DMS 273 treated with DMSO at 0.1 percent for 48 hours (cell line): Measurements from ENCODE around the gene DCXR.

Experiments used
- DNase-seq: peaks from one replicate; lab custom pipeline; 2025; lab: John Stamatoyannopoulos, UW

Gene DCXR

GRCh38 chr17:82022310-82022980 is 15.1 kb downstream of the DCXR start, which contains the start of gene CENPX:
TSS of gene CENPX (minus strand) at chr17:82022878. CDS start at chr17:82022861, 17 bp downstream.
- DNase-seq: no peak

GRCh38 chr17:82021900-82022309 is 15.6 kb downstream of the DCXR start:
- no peak for DNase-seq

DNA sequence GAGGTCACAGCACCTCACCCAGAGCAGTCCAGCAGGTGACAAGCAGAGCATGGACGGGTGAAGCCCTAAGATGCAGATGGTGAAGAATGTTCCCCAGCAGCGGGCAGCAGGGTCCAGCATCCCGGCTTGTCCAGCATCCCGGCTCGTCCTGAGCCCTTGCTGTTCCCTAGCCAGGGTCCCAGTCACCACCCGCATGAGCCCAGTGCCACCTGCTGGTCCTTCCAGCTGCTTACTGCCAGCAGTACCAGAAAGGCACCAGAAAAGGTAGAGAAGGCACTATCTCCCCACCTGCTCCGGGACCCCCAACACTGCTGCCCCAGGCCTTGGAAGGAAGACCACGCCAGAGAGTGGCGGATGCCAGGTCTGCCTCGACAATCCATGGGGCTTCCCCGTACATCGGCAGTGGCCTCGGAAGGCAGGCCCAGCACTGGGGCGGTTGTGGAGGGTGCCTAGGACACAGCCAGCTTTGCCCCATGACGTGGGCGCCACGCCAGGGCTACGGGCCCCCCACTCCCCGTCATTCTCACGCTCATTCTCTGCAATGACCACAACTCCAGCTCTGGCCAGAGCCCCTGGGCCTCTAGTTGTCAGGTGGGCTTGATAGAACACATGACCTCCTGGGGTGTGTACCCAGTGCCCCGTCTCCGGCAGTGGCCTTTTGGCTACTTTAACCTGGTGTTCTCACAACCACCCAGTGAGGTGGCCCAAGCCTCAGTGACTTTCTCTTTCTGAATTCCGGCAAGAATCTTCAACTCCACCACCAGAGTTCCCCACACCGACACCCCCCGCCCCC is 16.2 kb downstream of the DCXR start:
- peak; percentile 37 for DNase-seq

DNA sequence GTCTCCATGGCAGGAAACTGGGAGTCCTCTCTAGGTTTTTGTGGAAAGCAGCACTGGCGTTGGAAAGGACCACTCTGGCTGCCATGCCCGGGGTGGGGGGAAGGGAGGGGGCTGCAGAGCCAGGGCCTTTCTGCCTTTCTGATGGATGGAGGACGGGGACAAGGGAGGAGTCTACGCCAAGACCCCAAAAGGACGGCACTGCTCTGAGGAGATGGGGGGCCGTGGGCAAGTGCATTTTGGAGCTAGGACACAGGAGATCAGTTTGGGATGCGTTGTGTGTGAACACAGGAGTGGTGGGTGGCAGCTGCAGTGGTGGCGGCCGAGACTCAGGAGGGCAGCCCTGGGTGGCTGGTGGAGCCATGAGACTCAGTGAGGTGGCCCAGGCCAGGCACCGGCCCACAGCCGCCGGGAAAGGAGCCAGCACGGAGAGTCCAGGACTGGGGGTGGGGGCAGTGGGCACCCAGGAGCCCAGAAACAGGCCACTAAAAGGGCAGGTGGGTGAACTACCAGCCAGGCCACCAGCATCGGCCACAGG is 16.9 kb downstream of the DCXR start:
- no peak for DNase-seq

DNA sequence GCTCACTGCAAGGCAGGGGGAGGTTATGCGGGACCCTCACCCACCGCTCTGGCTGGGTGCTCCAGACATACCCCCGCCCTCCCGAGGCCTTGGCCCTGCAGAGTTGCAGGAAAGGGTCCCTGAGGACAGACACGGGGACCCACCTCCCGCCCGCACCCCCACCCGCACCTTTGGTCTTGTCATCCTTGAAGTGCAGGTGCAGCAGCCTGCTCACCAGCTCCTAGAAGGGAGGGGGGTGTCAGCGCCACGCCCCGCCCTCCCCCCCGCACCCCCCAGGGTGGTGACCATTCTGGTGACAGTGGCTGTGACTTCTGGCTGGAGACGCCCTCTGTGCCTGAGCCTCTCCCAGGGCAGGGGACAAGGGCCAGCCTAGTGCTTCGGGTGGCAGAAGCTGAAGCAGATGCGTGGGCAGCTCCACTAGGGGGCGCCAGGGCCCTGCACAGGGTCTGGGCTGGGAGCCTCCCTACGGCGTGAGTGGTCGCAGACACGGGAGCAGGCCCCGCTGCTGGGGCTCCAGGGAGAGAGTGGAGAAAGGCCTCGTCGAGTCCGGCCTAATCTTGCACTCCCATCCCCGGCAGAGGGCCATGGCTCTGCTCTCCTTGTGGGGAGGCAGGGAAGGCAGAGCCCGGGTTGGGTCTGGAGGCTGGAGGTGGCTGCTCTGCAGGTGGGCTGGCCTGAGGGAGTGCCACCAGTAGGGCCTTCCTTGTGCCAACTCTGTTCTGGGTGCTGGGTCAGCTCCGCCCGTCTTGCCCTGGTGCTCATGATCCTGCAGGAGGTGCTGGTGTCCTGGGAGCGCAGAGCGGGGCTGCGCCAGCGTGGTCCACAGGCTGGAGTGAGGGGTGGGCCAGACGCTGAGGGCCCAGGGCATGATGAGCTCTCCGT is 17.6 kb downstream of the DCXR start:
- no peak for DNase-seq

DNA sequence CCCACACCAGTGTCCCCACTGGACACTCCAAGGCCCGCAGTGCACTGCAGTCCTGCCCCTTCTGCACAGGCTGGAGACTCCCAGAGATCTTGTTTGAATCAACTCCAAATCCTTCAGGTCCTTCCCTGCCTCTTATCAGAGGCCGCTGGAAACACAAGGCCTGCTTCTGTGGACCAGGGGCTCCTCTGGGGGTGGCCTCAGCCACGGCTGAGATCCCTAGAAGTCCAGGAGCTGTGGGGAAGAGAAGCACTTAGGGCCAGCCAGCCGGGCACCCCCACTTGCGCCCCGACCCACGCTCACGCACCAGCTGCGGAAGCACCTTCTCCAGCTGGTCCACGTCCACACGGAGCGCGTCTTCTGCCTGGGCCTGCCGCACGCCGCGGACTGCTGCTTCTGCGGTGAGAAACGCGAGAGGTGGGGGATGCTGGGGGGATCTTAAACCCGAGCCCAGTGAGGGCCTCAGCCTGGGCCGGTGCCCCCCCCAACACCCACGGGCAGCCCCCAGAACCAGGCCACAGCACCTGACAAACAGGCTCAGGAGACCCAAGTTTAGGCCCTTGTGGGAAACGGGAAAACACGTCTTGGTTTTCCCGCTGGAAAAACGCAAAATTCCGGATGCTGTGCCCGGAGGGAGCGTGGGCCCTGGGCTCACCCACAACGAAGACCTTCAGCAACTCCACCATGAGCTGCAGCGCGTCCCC is 18.4 kb downstream of the DCXR start:
- no peak for DNase-seq

GRCh38 chr17:82018152-82018988 is 19.1 kb downstream of the DCXR start:
- no peak for DNase-seq

GRCh38 chr17:82017612-82018151 is 19.8 kb downstream of the DCXR start:
- no peak for DNase-seq

- no peak for DNase-seq
Measured at GRCh38 chr17:82016875-82017459, 20.5 kb downstream of the DCXR start.

DNA sequence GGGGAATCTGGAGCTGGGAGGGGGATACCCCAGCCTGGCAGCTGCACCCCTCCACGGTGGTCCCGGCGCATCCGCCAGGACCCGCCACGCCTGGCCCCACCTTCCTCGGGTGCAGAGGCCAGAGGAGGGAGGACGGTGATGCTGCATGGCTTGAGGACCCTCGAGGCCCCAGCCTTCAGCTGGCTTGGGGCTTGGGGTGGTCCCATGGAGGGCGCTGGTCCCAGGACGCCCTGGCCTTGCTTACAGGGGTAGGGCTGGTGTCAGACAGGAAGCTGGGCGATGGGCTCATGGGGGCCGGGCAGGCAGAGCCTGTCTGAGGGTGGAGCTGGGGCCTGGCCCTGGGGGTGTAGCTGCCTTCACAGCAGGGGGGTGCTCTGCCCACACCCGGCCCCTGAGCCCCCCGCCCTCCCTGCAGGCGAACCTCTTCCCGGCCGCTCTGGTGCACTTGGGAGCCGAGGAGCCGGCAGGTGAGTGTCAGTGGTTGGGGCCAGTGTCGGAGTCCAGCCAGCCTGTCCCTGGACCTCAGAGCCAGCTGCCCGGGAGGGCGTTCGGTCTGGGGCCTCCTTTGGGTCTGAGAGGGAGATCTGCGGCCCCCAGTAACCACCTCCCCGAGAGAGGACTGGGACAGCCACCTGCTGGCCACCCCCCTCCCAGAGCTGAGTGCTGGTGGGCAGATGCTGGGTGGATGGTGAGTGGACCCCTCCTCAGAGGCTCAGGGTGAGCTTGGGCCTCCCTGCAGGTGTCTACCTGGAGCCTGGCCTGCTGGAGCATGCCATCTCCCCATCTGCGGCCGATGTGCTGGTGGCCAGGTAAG is 21.2 kb downstream of the DCXR start:
- no peak for DNase-seq

DNA sequence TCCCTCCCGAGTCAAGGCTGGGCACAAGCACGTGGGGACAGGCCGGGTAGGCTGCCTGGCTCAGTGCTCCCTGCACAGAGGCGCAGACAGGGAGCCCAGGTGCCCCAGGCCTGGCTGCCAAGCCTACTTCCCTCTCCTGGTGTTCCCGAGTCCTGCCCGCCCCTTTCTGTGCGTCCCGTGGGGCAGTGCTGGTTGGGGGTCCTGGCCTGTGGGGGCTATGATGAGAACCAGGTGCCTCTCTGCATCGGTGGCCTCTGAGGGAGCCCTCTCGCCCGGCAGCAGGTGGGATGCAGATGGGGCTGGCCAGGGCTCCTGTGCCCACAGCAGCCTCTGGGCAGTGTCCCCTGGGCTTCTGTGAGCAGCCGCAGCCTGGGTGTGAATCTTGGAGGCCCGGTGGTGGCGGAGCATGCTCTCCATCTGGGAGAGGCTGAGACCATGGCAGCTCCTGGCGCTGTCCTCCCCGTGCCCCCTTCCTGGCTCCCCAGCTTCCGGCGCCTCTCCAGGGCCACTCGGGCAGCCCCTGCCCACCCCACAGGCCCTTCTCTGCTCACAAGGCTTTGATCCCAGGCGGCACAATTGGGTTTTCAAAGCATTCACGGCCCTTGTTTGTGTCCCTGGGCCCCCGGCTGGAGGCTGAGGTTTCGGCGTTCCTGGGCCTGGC is 22.1 kb downstream of the DCXR start:
- DNase-seq: no peak

GRCh38 chr17:82014971-82015310 is 22.6 kb downstream of the DCXR start:
- DNase-seq: no peak

GRCh38 chr17:82014432-82014831 is 23.1 kb downstream of the DCXR start:
- DNase-seq: no peak

GRCh38 chr17:82013772-82014321 is 23.6 kb downstream of the DCXR start:
- no peak for DNase-seq

- DNase-seq: no peak
Measured at GRCh38 chr17:82013341-82013740, 24.2 kb downstream of the DCXR start.

- DNase-seq: no peak
Measured at GRCh38 chr17:82012640-82013295, 24.7 kb downstream of the DCXR start.

DNA sequence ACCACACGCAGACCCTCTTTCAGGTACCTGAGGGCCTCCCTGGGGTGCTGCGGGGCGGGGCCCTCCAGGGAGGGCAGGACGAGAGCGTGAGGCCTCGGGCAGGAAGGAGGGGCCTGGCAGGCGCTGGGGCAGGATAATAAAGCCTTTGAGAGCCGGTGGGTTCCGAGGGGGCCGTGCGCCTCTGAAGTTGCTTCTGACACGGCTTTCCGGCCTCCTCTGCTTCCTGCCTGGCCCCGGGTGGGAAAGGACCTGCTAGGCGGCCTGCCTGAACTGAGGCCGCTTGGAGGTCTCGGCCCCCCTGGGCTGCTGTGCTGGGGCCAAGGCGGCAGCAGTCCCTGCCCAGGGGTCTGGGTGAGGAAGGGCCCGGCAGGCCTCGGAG is 25.2 kb downstream of the DCXR start:
- no peak for DNase-seq

GRCh38 chr17:82011617-82012187 is 25.8 kb downstream of the DCXR start:
- no peak for DNase-seq
